Neural progenitor cell (in vitro differentiated cells): ENCODE measurements around the gene STMN3. TPM values are rescaled to one million over a fixed set of nuclear protein-coding genes. Genes with fewer than 3 reads are reported as not detected.

Experiments
- DNase-seq: peaks from one replicate; pipeline ENCODE4 v3.0.0-alpha.2; 2016; ENCODE audit warnings: low spot score
- H2AFZ ChIP-seq: fragments of 200-600 bp; sonication (generic); replicated peaks from 2 replicates; pipeline ENCODE4 v1.6.1; 2016; ENCODE audit warnings: antibody characterized with exemption
- H3F3A ChIP-seq: fragments of 200-600 bp; sonication (generic); 2 replicates; pipeline ENCODE4 v1.6.1; 2016; ENCODE audit warnings: antibody characterized with exemption, low read depth
- H3K27ac ChIP-seq: fragments of 200-600 bp; sonication (generic); 2 replicates; pipeline ENCODE4 v1.5.1; 2016; ENCODE audit warnings: mild to moderate bottlenecking
- H3K27me3 ChIP-seq: fragments of 200-600 bp; sonication (generic); 2 replicates; pipeline ENCODE4 v1.6.1; 2016; ENCODE audit warnings: mild to moderate bottlenecking, moderate library complexity
- H3K36me3 ChIP-seq: fragments of 200-600 bp; sonication (generic); 2 replicates; pipeline ENCODE4 v1.5.1; 2016
- H3K4me1 ChIP-seq: fragments of 200-600 bp; sonication (generic); 2 replicates; pipeline ENCODE4 v1.6.1; 2016; ENCODE audit warnings: mixed run types
- H3K4me2 ChIP-seq: fragments of 200-600 bp; sonication (generic); 2 replicates; pipeline ENCODE4 v1.6.1; 2016
- H3K4me3 ChIP-seq: fragments of 200-600 bp; sonication (generic); 2 replicates; pipeline ENCODE4 v1.5.1; 2016
- H3K79me2 ChIP-seq: fragments of 200-600 bp; sonication (generic); 2 replicates; pipeline ENCODE4 v1.6.1; 2016; ENCODE audit warnings: low read depth
- H3K9ac ChIP-seq: fragments of 200-600 bp; sonication (generic); 2 replicates; pipeline ENCODE4 v1.6.1; 2016
- H3K9me3 ChIP-seq: fragments of 200-600 bp; sonication (generic); 2 replicates; pipeline ENCODE4 v1.5.1; 2016; ENCODE audit warnings: low read depth
- H4K20me1 ChIP-seq: fragments of 200-600 bp; sonication (generic); 2 replicates; pipeline ENCODE4 v1.6.1; 2016; ENCODE audit warnings: low read depth
- H3K27ac Mint-ChIP-seq: 3 replicates; pipeline ENCODE4 v1.8.0; 2021; ENCODE audit warnings: mixed read lengths
- H3K27me3 Mint-ChIP-seq: 2 replicates; pipeline ENCODE4 v1.8.0; 2022; ENCODE audit warnings: low read depth, mild to moderate bottlenecking, inconsistent platforms, moderate library complexity, mixed read lengths; ENCODE audit not compliant: insufficient read depth
- H3K36me3 Mint-ChIP-seq: 3 replicates; pipeline ENCODE4 v1.8.0; 2021; ENCODE audit warnings: mixed read lengths
- H3K4me1 Mint-ChIP-seq: 3 replicates; pipeline ENCODE4 v1.8.0; 2021; ENCODE audit warnings: mixed read lengths
- H3K4me3 Mint-ChIP-seq: 3 replicates; pipeline ENCODE4 v1.8.0; 2021; ENCODE audit warnings: mild to moderate bottlenecking, moderate library complexity, mixed read lengths
- H3K9me3 Mint-ChIP-seq: 3 replicates; pipeline ENCODE4 v1.8.0; 2020; ENCODE audit warnings: mixed read lengths
- CTCF ChIP-seq: fragments of 200-600 bp; sonication (generic); IDR thresholded peaks from 2 replicates; pipeline ENCODE4 v1.5.1; 2017; ENCODE audit warnings: antibody characterized with exemption, mild to moderate bottlenecking
- EZH2 ChIP-seq: fragments of 200-600 bp; sonication (generic); IDR thresholded peaks from 2 replicates; pipeline ENCODE4 v1.6.1; 2017; ENCODE audit warnings: antibody characterized with exemption, mild to moderate bottlenecking, moderate library complexity
- EZH2phosphoT487 ChIP-seq: fragments of 200-600 bp; sonication (generic); IDR thresholded peaks from 2 replicates; pipeline ENCODE4 v1.6.1; 2017; ENCODE audit warnings: antibody characterized with exemption
- total RNA-seq: library from RNA; depleted of rRNA; stranded (reverse); fragments of >200 nt; gene quantifications from 2 replicates; pipeline ENCODE4 v1.2.3, GENCODE V29; 2015; ENCODE audit warnings: low replicate concordance

The STMN3 gene
- total RNA-seq, 1 donor from 2014 or later: 3.3 TPM

- H3F3A ChIP-seq: no peaks in the 10 kb centered on the region
- no peak overlapping the region for H3K27ac Mint-ChIP-seq
- no peak overlapping the region for H3K9ac ChIP-seq
- H3K9me3 ChIP-seq: no peaks in the 10 kb centered on the region
- no peaks in the 10 kb centered on the region for H3K36me3 ChIP-seq
- H3K79me2 ChIP-seq: no peaks in the 10 kb centered on the region
- H3K27me3 ChIP-seq: no peaks in the 10 kb centered on the region
- no peak overlapping the region for H3K27ac ChIP-seq
- H2AFZ ChIP-seq: no peak overlapping the region
- H3K4me3 Mint-ChIP-seq: no peak overlapping the region
- peaks cover 5% of the 10 kb centered on the region for H3K36me3 Mint-ChIP-seq
- no peak overlapping the region for H3K4me3 ChIP-seq
- no peak for DNase-seq
- no peak for TF ChIP-seq EZH2phosphoT487
- TF ChIP-seq CTCF: no peak
- no peak for TF ChIP-seq EZH2
- peaks cover 4% of the 10 kb centered on the region for H3K9me3 Mint-ChIP-seq
- peaks cover 10% of the 10 kb centered on the region for H3K27me3 Mint-ChIP-seq
- H3K4me1 ChIP-seq: no peaks in the 10 kb centered on the region
- no peak overlapping the region for H3K4me2 ChIP-seq
- H4K20me1 ChIP-seq: no peaks in the 10 kb centered on the region
- peaks cover 3% of the 10 kb centered on the region for H3K4me1 Mint-ChIP-seq
Measured at GRCh38 chr20:63690003-63690897, 37.0 kb upstream of the STMN3 start.

DNA sequence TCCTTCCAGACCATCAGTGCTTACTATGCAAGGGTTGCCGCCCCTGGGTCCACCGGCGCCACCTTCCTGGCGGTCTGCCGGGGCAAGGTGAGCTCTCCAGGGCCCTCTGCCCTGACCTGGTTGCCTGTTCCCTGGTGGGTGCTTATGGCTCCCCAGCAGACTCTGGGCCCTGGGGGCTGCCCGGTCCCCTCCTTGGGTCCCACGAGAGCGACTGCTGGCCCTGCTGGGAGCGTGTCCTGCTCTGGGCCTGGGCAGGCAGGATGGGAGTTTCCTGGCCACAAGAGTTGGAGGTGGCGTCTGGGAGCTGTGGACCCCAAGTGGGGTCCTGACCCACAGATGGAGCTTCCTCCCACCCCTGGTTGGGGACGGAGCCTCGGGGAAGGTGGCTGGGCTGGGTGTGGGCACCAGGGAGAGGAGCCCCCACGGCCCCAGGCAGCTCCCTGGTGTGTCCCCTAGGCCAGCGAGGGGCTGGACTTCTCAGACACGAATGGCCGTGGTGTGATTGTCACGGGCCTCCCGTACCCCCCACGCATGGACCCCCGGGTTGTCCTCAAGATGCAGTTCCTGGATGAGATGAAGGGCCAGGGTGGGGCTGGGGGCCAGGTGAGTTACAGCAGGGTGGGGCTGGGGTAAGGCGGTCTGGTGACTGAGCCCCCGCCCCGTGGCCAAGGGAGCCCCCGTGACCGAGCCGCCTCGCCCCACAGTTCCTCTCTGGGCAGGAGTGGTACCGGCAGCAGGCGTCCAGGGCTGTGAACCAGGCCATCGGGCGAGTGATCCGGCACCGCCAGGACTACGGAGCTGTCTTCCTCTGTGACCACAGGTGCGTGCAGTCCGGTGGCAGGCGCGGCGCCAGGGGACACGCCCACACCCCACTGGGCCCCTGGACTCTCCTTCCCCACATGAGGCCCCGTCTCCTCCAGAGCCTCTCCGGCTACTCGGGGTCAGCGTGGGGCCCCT is 36.1 kb upstream of the STMN3 start:
- Histone ChIP-seq H4K20me1 (no peaks in the 10 kb centered on the region), H2AFZ (no peak overlapping the region), H3K27me3 (no peaks in the 10 kb centered on the region), H3F3A (no peaks in the 10 kb centered on the region), H3K27ac (no peak overlapping the region), H3K9me3 (no peaks in the 10 kb centered on the region), H3K4me1 (no peaks in the 10 kb centered on the region), H3K4me3 (no peak overlapping the region), H3K4me2 (no peak overlapping the region), H3K36me3 (no peaks in the 10 kb centered on the region), H3K9ac (no peak overlapping the region), H3K79me2 (no peaks in the 10 kb centered on the region)
- peaks cover 4% of the 10 kb centered on the region for H3K9me3 Mint-ChIP-seq
- H3K27ac Mint-ChIP-seq: no peak overlapping the region
- TF ChIP-seq EZH2 (no peak), EZH2phosphoT487 (no peak), CTCF (no peak)
- no peak overlapping the region for H3K4me3 Mint-ChIP-seq
- peaks cover 5% of the 10 kb centered on the region for H3K36me3 Mint-ChIP-seq
- H3K27me3 Mint-ChIP-seq: peaks cover 10% of the 10 kb centered on the region
- peaks cover 3% of the 10 kb centered on the region for H3K4me1 Mint-ChIP-seq
- no peak for DNase-seq

GRCh38 chr20:63688228-63689045 is 35.2 kb upstream of the STMN3 start:
- Histone ChIP-seq H3K27me3 (no peaks in the 10 kb centered on the region), H3K36me3 (no peaks in the 10 kb centered on the region), H3F3A (no peaks in the 10 kb centered on the region), H3K79me2 (no peaks in the 10 kb centered on the region), H3K9me3 (no peaks in the 10 kb centered on the region), H3K9ac (no peak overlapping the region), H3K4me3 (no peak overlapping the region), H3K4me1 (no peaks in the 10 kb centered on the region), H2AFZ (no peak overlapping the region), H4K20me1 (no peaks in the 10 kb centered on the region), H3K27ac (no peak overlapping the region), H3K4me2 (no peak overlapping the region)
- Mint-ChIP-seq H3K36me3 (peaks cover 2% of the 10 kb centered on the region), H3K4me1 (peaks cover 3% of the 10 kb centered on the region), H3K27ac (no peak overlapping the region), H3K9me3 (no peaks in the 10 kb centered on the region), H3K4me3 (no peak overlapping the region), H3K27me3 (peaks cover 6% of the 10 kb centered on the region)
- DNase-seq: no peak
- TF ChIP-seq EZH2phosphoT487 (no peak), CTCF (no peak), EZH2 (no peak)
